HepG2 (cell line): Measurements from ENCODE around the gene COMMD10. TPM values are rescaled to one million over a fixed set of nuclear protein-coding genes. Genes with fewer than 3 reads are reported as not detected.
A peak's percentile ranks its signal among the peaks of the same experiment; 100 is the strongest.

Source experiments
- ATF2 ChIP-seq: sonication (generic); formaldehyde crosslinking; IDR thresholded peaks from 2 replicates; pipeline ENCODE4 v1.4.0; 2020; ENCODE audit warnings: missing genetic modification reagents
- CHD4 ChIP-seq: fragments of 200-600 bp; sonication (generic); IDR thresholded peaks from 2 replicates; pipeline ENCODE4 v1.7.0; 2017; ENCODE audit warnings: mild to moderate bottlenecking, low read length, borderline replicate concordance
- EEA1 ChIP-seq: sonication (generic); formaldehyde crosslinking; IDR thresholded peaks from 2 replicates; pipeline ENCODE4 v1.5.1; 2020; ENCODE audit warnings: mild to moderate bottlenecking, missing genetic modification reagents, borderline replicate concordance
- GABPA ChIP-seq, 2 experiments: IDR thresholded peaks; 2 replicates each; pipeline ENCODE4 v1.6.1; 2011 to 2016; ENCODE audit warnings: low read depth in 2 of 2, low read length in 1 of 2, missing biosample characterization in 1 of 2, missing genetic modification characterization in 1 of 2
- GFI1 ChIP-seq: sonication (generic); formaldehyde crosslinking; IDR thresholded peaks from 2 replicates; pipeline ENCODE4 v1.5.0; 2020; ENCODE audit warnings: missing genetic modification reagents, mild to moderate bottlenecking, borderline replicate concordance
- KAT8 ChIP-seq: IDR thresholded peaks from 2 replicates; pipeline ENCODE4 v1.6.1; 2016; ENCODE audit warnings: missing genetic modification reagents, missing compliant biosample characterization
- KDM2A ChIP-seq: sonication (generic); formaldehyde crosslinking; IDR thresholded peaks from 2 replicates; pipeline ENCODE4 v1.4.0; 2020; ENCODE audit warnings: low read depth, missing genetic modification reagents, borderline replicate concordance
- MTF1 ChIP-seq: sonication (generic); formaldehyde crosslinking; IDR thresholded peaks from 2 replicates; pipeline ENCODE4 v1.5.0; 2020; ENCODE audit warnings: missing genetic modification reagents
- MXD3 ChIP-seq: IDR thresholded peaks from 2 replicates; pipeline ENCODE4 v1.6.1; 2016; ENCODE audit warnings: mild to moderate bottlenecking, missing biosample characterization, missing genetic modification reagents
- SPEN ChIP-seq: sonication (generic); formaldehyde crosslinking; IDR thresholded peaks from 2 replicates; pipeline ENCODE4 v1.5.1; 2020; ENCODE audit warnings: low read depth, mild to moderate bottlenecking, missing genetic modification reagents
- TARDBP ChIP-seq: sonication (generic); formaldehyde crosslinking; IDR thresholded peaks from 2 replicates; pipeline ENCODE4 v1.8.0; 2022; ENCODE audit warnings: mild to moderate bottlenecking, missing genetic modification reagents
- ZBTB4 ChIP-seq: sonication (generic); formaldehyde crosslinking; IDR thresholded peaks from 2 replicates; pipeline ENCODE4 v1.4.0; 2020; ENCODE audit warnings: missing genetic modification reagents, mild to moderate bottlenecking, borderline replicate concordance
- ZNF143 ChIP-seq: sonication (generic); formaldehyde crosslinking; IDR thresholded peaks from 2 replicates; pipeline ENCODE4 v1.4.0; 2020; ENCODE audit warnings: missing genetic modification reagents
- ZNF180 ChIP-seq: sonication (generic); formaldehyde crosslinking; IDR thresholded peaks from 2 replicates; pipeline ENCODE4 v1.4.0; 2020; ENCODE audit warnings: low read depth, missing genetic modification reagents, borderline replicate concordance
- ZNF326 ChIP-seq: sonication (generic); formaldehyde crosslinking; IDR thresholded peaks from 2 replicates; pipeline ENCODE4 v1.4.0; 2020; ENCODE audit warnings: missing genetic modification reagents, borderline replicate concordance
- ZNF670 ChIP-seq: sonication (generic); formaldehyde crosslinking; IDR thresholded peaks from 2 replicates; pipeline ENCODE4 v1.8.0; 2022; ENCODE audit warnings: mild to moderate bottlenecking, missing genetic modification reagents, borderline replicate concordance
- ZNF740 ChIP-seq: sonication (generic); formaldehyde crosslinking; IDR thresholded peaks from 2 replicates; pipeline ENCODE4 v1.4.0; 2020; ENCODE audit warnings: missing genetic modification reagents
- ZNF746 ChIP-seq: sonication (generic); formaldehyde crosslinking; IDR thresholded peaks from 2 replicates; pipeline ENCODE4 v1.8.0; 2022; ENCODE audit warnings: mild to moderate bottlenecking, missing genetic modification reagents
- ZSCAN29 ChIP-seq: sonication (generic); formaldehyde crosslinking; conservative IDR thresholded peaks from 2 replicates; pipeline ENCODE4 v1.4.0; 2020; ENCODE audit warnings: mild to moderate bottlenecking, missing genetic modification reagents
- polyA plus RNA-seq, 8 experiments: library from polyadenylated mRNA; depleted of rRNA in 3 of 8; stranded (reverse) in 7 of 8; unstranded in 1 of 8; fragments of >200 nt; fragmentation: Illumina TruSeq in 4 of 8; extraction: Trizol in 4 of 8; gene quantifications; 2 replicates each; pipeline versions ENCODE4 v1.2.1 to v1.2.3, GENCODE V29; 2011 to 2016; ENCODE audit warnings: low read depth in 4 of 8, missing spikeins in 1 of 8, mixed read lengths in 1 of 8; ENCODE audit not compliant: insufficient read depth in 1 of 8
- total RNA-seq, 5 experiments: library from RNA; depleted of rRNA; stranded (reverse); fragments of >200 nt; fragmentation: Illumina TruSeq; extraction: Trizol; gene quantifications; 2 replicates each; pipeline ENCODE4 v1.2.3, GENCODE V29; 2016; ENCODE audit warnings: low read depth in 1 of 5
- TF ChIP-seq, protein P1 (sequence below): sonication (generic); formaldehyde crosslinking; IDR thresholded peaks from 2 replicates; pipeline ENCODE4 v1.5.1; 2020; ENCODE audit warnings: mild to moderate bottlenecking, moderate library complexity, missing genetic modification reagents

COMMD10 gene
- total and polyA plus RNA-seq, 2 of the 13 experiments (the other 11 are each of a cell fraction or from before 2014, with no cell fraction given): 16.9 to 39.3 TPM

GRCh38 chr5:116084871-116085715, at the start of gene COMMD10 (continued):
- TF ChIP-seq ATF2 (no peak), GABPA (IDR thresholded peaks at IDR 0.05; ENCODE audit: low read depth, low read length) (peak; percentile 66), GABPA (CRISPR knock-in tag; IDR thresholded peaks at IDR 0.05; ENCODE audit: low read depth) (peak; percentile 90), MTF1 (CRISPR knock-in tag) (peak; percentile 28; the same call in 1 of the 2 replicates), KDM2A (peak; percentile 92), ZNF740 (0 out of 2 replicates have a peak, but pooled peaks have one; percentile 37), CHD4 (no peak), GFI1 (CRISPR knock-in tag) (peak; percentile 59; the same call in 1 of the 2 replicates), ZSCAN29 (peak; percentile 71), TARDBP (CRISPR knock-in tag) (0 out of 2 replicates have a peak, but pooled peaks have one; percentile 17), ZNF326 (no peak), ZNF180 (CRISPR knock-in tag) (no peak), KAT8 (peak; percentile 88), EEA1 (peak; percentile 54; the same call in 1 of the 2 replicates), ZBTB4 (CRISPR knock-in tag) (peak; percentile 82), ZNF670 (CRISPR knock-in tag) (0 out of 2 replicates have a peak, but pooled peaks have one; percentile 16), MXD3 (peak; percentile 58; the same call in 1 of the 2 replicates), ZNF143 (0 out of 2 replicates have a peak, but pooled peaks have one; percentile 30), SPEN (CRISPR knock-in tag) (peak; percentile 79), ZNF746 (CRISPR knock-in tag) (peak; percentile 50; the same call in 1 of the 2 replicates)
- TF ChIP-seq, protein P1, sequence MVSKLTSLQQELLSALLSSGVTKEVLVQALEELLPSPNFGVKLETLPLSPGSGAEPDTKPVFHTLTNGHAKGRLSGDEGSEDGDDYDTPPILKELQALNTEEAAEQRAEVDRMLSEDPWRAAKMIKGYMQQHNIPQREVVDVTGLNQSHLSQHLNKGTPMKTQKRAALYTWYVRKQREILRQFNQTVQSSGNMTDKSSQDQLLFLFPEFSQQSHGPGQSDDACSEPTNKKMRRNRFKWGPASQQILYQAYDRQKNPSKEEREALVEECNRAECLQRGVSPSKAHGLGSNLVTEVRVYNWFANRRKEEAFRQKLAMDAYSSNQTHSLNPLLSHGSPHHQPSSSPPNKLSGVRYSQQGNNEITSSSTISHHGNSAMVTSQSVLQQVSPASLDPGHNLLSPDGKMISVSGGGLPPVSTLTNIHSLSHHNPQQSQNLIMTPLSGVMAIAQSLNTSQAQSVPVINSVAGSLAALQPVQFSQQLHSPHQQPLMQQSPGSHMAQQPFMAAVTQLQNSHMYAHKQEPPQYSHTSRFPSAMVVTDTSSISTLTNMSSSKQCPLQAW (CRISPR knock-in tag): no peak
